ENCODE measurements around the gene ABLIM1. TPM values are rescaled to one million over a fixed set of nuclear protein-coding genes. Genes with fewer than 3 reads are reported as not detected.

ABLIM1 gene
- total and polyA plus RNA-seq, 3 donors from 2014 or later: 90.0 to 137 (median 128) TPM

- H3K27me3 ChIP-seq: peaks cover under 1% of the 10 kb centered on the region
- no peaks in the 10 kb centered on the region for H3K9me3 ChIP-seq
- no peak for TF ChIP-seq POLR2A (IDR thresholded peaks at IDR 0.05)
- TF ChIP-seq, protein P1, sequence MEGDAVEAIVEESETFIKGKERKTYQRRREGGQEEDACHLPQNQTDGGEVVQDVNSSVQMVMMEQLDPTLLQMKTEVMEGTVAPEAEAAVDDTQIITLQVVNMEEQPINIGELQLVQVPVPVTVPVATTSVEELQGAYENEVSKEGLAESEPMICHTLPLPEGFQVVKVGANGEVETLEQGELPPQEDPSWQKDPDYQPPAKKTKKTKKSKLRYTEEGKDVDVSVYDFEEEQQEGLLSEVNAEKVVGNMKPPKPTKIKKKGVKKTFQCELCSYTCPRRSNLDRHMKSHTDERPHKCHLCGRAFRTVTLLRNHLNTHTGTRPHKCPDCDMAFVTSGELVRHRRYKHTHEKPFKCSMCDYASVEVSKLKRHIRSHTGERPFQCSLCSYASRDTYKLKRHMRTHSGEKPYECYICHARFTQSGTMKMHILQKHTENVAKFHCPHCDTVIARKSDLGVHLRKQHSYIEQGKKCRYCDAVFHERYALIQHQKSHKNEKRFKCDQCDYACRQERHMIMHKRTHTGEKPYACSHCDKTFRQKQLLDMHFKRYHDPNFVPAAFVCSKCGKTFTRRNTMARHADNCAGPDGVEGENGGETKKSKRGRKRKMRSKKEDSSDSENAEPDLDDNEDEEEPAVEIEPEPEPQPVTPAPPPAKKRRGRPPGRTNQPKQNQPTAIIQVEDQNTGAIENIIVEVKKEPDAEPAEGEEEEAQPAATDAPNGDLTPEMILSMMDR (IDR thresholded peaks at IDR 0.05): no peak
- H3K36me3 ChIP-seq (ENCODE audit: low read depth, missing control alignments): no peaks in the 10 kb centered on the region
- H3K4me1 ChIP-seq: peaks cover 20% of the 10 kb centered on the region
- intact Hi-C loops (cut with DNase I; ENCODE audit: low total_unique reads): loop anchor here (10.0 kb wide), 1 partner anchor 97 kb away; no protein-coding TSS in a partner anchor
- H3K4me3 ChIP-seq: no peak overlapping the region
- WGBS, 2 donors: 42 to 50% methylated on average over 2 of the region's 2 CpGs
- no peak for DNase-seq
- H3K27ac ChIP-seq: no peak overlapping the region
These were observed 255.8 kb downstream of the ABLIM1 start for GRCh38 chr10:114402233-114402632.

DNA sequence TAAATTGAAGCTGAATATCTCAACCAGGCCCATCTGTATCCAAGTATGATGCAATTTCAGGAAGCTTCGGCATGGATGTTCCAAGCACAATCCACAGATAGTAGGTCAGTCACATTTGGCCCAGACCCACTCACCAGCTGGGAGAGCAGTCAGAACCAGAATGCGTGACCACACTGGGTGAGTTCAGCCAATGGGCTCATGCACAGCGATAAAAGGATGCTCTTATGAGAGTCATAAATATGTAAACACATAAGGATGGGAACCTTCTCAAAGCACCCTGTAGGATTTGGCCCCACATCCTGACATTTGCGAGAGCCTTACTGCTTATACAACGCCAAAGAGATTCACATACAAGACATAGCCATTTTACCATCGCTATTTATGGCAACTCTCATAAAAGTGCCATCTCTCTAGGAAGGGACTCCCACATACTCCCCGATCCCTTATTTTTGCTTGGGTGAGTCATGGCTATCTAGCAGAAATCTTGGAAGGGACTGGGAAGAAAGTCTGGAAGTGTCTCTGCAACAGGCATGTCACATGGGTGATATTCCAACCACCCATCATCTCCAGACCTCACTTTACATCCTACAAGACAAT is 256.8 kb downstream of the ABLIM1 start:
- intact Hi-C loops (cut with DNase I; ENCODE audit: low total_unique reads): loop anchor here (10.0 kb wide), 1 partner anchor 96 kb away; no protein-coding TSS in a partner anchor
- no peak for TF ChIP-seq POLR2A (IDR thresholded peaks at IDR 0.05)
- TF ChIP-seq, protein P1 (IDR thresholded peaks at IDR 0.05): no peak
- 55 to 59% methylated on average over 7 of the region's 7 CpGs for WGBS, 2 donors
- peaks cover 2% of the 10 kb centered on the region for H3K27me3 ChIP-seq
- H3K36me3 ChIP-seq (ENCODE audit: low read depth, missing control alignments): no peaks in the 10 kb centered on the region
- peak; percentile 55 for DNase-seq
- no peaks in the 10 kb centered on the region for H3K9me3 ChIP-seq
- peaks cover 20% of the 10 kb centered on the region for H3K4me1 ChIP-seq
- H3K27ac ChIP-seq: no peak overlapping the region
- no peak overlapping the region for H3K4me3 ChIP-seq

DNA sequence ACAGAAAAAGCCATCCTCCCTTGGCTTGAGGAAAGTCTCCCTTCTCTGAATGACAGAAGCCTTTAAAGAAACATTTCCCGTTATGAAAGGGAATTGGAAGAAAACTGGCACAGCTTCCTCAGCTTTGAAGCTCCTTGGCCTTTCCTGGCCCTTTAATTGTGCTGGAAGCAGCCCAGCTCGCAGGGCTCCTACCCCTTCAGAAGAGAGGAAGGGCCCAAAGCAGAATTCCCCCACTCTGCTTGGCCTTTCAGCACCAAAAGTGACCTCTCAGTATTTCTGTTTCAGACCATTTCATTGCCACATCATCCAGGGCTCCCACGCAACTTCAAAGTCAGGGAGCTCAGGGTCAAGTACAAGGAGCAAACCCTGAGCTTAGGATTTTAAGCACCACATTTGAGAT is 258.0 kb downstream of the ABLIM1 start:
- H3K36me3 ChIP-seq (ENCODE audit: low read depth, missing control alignments): no peaks in the 10 kb centered on the region
- peaks cover 2% of the 10 kb centered on the region for H3K27me3 ChIP-seq
- H3K4me1 ChIP-seq: peaks cover 18% of the 10 kb centered on the region
- intact Hi-C loops (cut with DNase I; ENCODE audit: low total_unique reads): loop anchor here (10.0 kb wide), 1 partner anchor 95 kb away; no protein-coding TSS in a partner anchor
- no peak for DNase-seq
- 40 to 45% methylated on average over 3 of the region's 3 CpGs for WGBS, 2 donors
- no peaks in the 10 kb centered on the region for H3K9me3 ChIP-seq
- H3K4me3 ChIP-seq: no peak overlapping the region
- TF ChIP-seq, protein P1 (IDR thresholded peaks at IDR 0.05): no peak
- TF ChIP-seq POLR2A (IDR thresholded peaks at IDR 0.05): no peak
- H3K27ac ChIP-seq: no peak overlapping the region

- TF ChIP-seq, protein P1 (IDR thresholded peaks at IDR 0.05): no peak
- Histone ChIP-seq H3K9me3 (no peaks in the 10 kb centered on the region), H3K27ac (no peak overlapping the region), H3K4me3 (no peak overlapping the region), H3K36me3 (ENCODE audit: low read depth, missing control alignments) (no peaks in the 10 kb centered on the region), H3K4me1 (peaks cover 13% of the 10 kb centered on the region), H3K27me3 (peaks cover 2% of the 10 kb centered on the region)
- intact Hi-C loops (cut with DNase I; ENCODE audit: low total_unique reads): no loop called here
- WGBS, 2 donors: 71 to 77% methylated on average over 6 of the region's 6 CpGs
- DNase-seq: no peak
These were observed 258.5 kb downstream of the ABLIM1 start for GRCh38 chr10:114399576-114399975.

All from testis (tissue), 3 donors.